ENCODE data around the gene RNF167.

DNA sequence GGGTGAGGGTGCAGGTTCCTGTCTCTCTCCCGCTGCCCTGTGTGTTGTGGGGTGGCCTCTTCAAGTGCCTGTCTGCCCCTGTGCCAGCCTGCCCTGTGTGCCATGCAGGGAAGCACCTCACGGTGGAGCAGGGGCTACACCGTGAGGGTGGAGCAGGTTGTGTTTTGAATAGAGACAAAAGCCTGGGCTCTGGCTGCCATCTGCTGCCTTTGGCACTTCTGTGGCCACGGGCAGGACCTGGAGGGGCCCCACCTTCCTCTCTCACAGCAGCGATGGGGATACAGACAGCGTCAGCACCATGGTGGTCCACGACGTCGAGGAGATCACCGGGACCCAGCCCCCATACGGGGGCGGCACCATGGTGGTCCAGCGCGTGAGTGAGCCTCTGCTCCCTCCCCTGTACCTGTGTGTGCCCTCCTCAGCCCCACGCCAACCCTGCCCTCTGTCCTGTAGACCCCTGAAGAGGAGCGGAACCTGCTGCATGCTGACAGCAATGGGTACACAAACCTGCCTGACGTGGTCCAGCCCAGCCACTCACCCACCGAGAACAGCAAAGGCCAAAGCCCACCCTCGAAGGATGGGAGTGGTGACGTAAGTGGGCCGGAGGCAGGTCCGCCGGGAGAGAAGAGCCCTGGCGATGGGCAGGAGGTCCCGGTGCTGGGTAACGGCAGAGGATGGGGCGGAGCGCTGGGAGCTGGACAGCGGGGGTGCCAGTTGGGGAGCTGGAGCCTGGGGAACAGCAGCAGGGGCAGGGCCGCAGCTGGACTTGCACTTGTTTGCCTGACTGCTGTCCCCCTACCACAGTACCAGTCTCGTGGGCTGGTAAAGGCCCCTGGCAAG lies 46.1 kb upstream of the RNF167 start:
- TF ChIP-seq CTCF (IDR thresholded peaks at IDR 0.05; ENCODE audit: poor library complexity, severe bottlenecking) (no peak), POLR2AphosphoS5 (IDR thresholded peaks at IDR 0.05) (no peak), RAD21 (conservative IDR thresholded peaks at IDR 0.05) (no peak), EZH2 (IDR thresholded peaks at IDR 0.05; ENCODE audit: borderline replicate concordance, insufficient read depth, low read length, poor library complexity, severe bottlenecking) (no peak), TAF1 (IDR thresholded peaks at IDR 0.05; ENCODE audit: low read depth) (no peak)
